HG03521 (cell line): ENCODE results near the gene YOD1.
"Not testable (repeated sequence)": the region's sequence is repeated elsewhere in the genome, so short reads cannot be mapped to it uniquely, and the experiment has no call there.

Source experiments
- ATAC-seq: cut with Tn5 transposase; IDR thresholded peaks from one replicate; pipeline ENCODE4 v1.9.1; 2021; ENCODE audit warnings: mild to moderate bottlenecking, moderate library complexity; ENCODE audit not compliant: unreplicated experiment

YOD1 gene

GRCh38 chr1:207050480-207051190 lies 373 bp downstream of the YOD1 start:
- peak; percentile 39 for ATAC-seq

- no peak for ATAC-seq
Observed at GRCh38 chr1:207049974-207050391, 1.0 kb downstream of the YOD1 start.

- ATAC-seq: no peak
Observed at GRCh38 chr1:207049514-207049913, 1.5 kb downstream of the YOD1 start.

GRCh38 chr1:207049054-207049453 lies 2.0 kb downstream of the YOD1 start:
- no peak for ATAC-seq

- no peak for ATAC-seq
Observed at GRCh38 chr1:207048041-207048440, 3.0 kb downstream of the YOD1 start.

GRCh38 chr1:207047505-207047904 lies 3.5 kb downstream of the YOD1 start:
- no peak for ATAC-seq

- ATAC-seq: no peak
Observed at GRCh38 chr1:207045453-207045852, 5.6 kb downstream of the YOD1 start.

GRCh38 chr1:207041397-207041796 lies 9.6 kb downstream of the YOD1 start:
- not testable (repeated sequence) for ATAC-seq

GRCh38 chr1:207040181-207040533 lies 10.9 kb downstream of the YOD1 start:
- ATAC-seq: no peak

- ATAC-seq: no peak
Observed at GRCh38 chr1:207039380-207040180, 11.4 kb downstream of the YOD1 start.

GRCh38 chr1:207036865-207037264 lies 14.1 kb downstream of the YOD1 start:
- no peak for ATAC-seq

GRCh38 chr1:207035877-207036551 lies 15.0 kb downstream of the YOD1 start:
- ATAC-seq: no peak

- ATAC-seq: peak; percentile 50
Observed at GRCh38 chr1:207034998-207035397, 16.0 kb downstream of the YOD1 start.

- ATAC-seq: no peak
Observed at GRCh38 chr1:207034208-207034607, 16.8 kb downstream of the YOD1 start.

GRCh38 chr1:207033302-207033701 lies 17.7 kb downstream of the YOD1 start:
- no peak for ATAC-seq

- no peak for ATAC-seq
Observed at GRCh38 chr1:207032528-207033017, 18.4 kb downstream of the YOD1 start, which contains the start of gene C1orf116. TSS of gene C1orf116 (minus strand) at chr1:207032756. CDS start at chr1:207027598, 5,158 bp downstream.

GRCh38 chr1:207031632-207032264 lies 19.3 kb downstream of the YOD1 start:
- ATAC-seq: no peak

GRCh38 chr1:207031016-207031415 lies 20.0 kb downstream of the YOD1 start:
- no peak for ATAC-seq

- ATAC-seq: no peak
Observed at GRCh38 chr1:207030522-207031009, 20.4 kb downstream of the YOD1 start.

GRCh38 chr1:207029701-207030521 lies 21.1 kb downstream of the YOD1 start:
- no peak for ATAC-seq
